ENCODE measurements around the gene CAND1. TPM values are rescaled to one million over a fixed set of nuclear protein-coding genes. Genes with fewer than 3 reads are reported as not detected.

Gene CAND1
- total and polyA plus RNA-seq, 9 of the 15 experiments (the other 6 are each of a cell fraction or from before 2014, with no cell fraction given), result 24.0 to 167 (median 77.5) TPM

GRCh38 chr12:67365131-67365530 lies 96.0 kb downstream of the CAND1 start:
- no TSS peak for BruUV-seq (replicated peaks)
- H3K9ac ChIP-seq (ENCODE audit: insufficient read depth in 1 of 2, low read depth in 2 of 2, low read length in 2 of 2), result no peak overlapping the region
- POLR2A ChIA-PET, result no interaction called here
- no peaks in the 10 kb centered on the region for H4K20me1 ChIP-seq (replicated peaks; ENCODE audit: control insufficient read depth, insufficient read depth, low read length)
- H3K36me3 ChIP-seq (ENCODE audit: control insufficient read depth, insufficient read depth, low read length), result no peaks in the 10 kb centered on the region
- no peak for FAIRE-seq
- H3K9me3 ChIP-seq (replicated peaks; ENCODE audit: control insufficient read depth, insufficient read depth, low read depth, low read length), result no peaks in the 10 kb centered on the region
- no peak overlapping the region for H2AFZ ChIP-seq (ENCODE audit: low read depth, low read length)
- no peak overlapping the region for H3K27ac ChIP-seq (ENCODE audit: extremely low read depth, low read depth, low read length)
- H3K9me1 ChIP-seq (ENCODE audit: control insufficient read depth, insufficient read depth, low read length), result no peaks in the 10 kb centered on the region
- H3K79me2 ChIP-seq (ENCODE audit: control insufficient read depth, insufficient read depth, low read length), result no peaks in the 10 kb centered on the region
- no peak overlapping the region for H3K4me3 ChIP-seq
- no peaks in the 10 kb centered on the region; a peak in 2 of 5 replicates for H3K27me3 ChIP-seq (ENCODE audit: control insufficient read depth in 2 of 2, insufficient read depth in 2 of 2, low read length in 2 of 2)
- intact Hi-C loops (cut with micrococcal nuclease), result no loop called here
- in situ Hi-C loops (cut with MboI), result no loop called here
- H3K4me1 ChIP-seq (replicated peaks in 1 of 2; ENCODE audit: control insufficient read depth in 2 of 2, insufficient read depth in 2 of 2, low read length in 2 of 2), result no peaks in the 10 kb centered on the region
- no peak for ATAC-seq
- CTCF ChIA-PET (ENCODE audit: low intra/inter-chr PET ratio), result no interaction called here
- no peak for DNase-seq (ENCODE audit: extremely low read depth in 1 of 4, low spot score in 3 of 4)
- no peak overlapping the region for H3K4me2 ChIP-seq (ENCODE audit: insufficient read depth, low read length)
- no peak for TF ChIP-seq ZBTB43 (CRISPR knock-in tag; IDR thresholded peaks at IDR 0.05)
- TF ChIP-seq TAL1 (IDR thresholded peaks at IDR 0.05), result no peak
- TF ChIP-seq SP2 (IDR thresholded peaks at IDR 0.05; ENCODE audit: extremely low read depth, low read depth, low read length, poor library complexity, severe bottlenecking), result no peak
- TF ChIP-seq NR0B1 (IDR thresholded peaks at IDR 0.05; ENCODE audit: partially characterized antibody), result no peak
- no peak for TF ChIP-seq E2F4 (CRISPR knock-in tag; IDR thresholded peaks at IDR 0.05; ENCODE audit: low read depth)
- no peak for TF ChIP-seq GABPA (tag; conservative IDR thresholded peaks at IDR 0.05; ENCODE audit: low read depth)
- TF ChIP-seq, protein P1, sequence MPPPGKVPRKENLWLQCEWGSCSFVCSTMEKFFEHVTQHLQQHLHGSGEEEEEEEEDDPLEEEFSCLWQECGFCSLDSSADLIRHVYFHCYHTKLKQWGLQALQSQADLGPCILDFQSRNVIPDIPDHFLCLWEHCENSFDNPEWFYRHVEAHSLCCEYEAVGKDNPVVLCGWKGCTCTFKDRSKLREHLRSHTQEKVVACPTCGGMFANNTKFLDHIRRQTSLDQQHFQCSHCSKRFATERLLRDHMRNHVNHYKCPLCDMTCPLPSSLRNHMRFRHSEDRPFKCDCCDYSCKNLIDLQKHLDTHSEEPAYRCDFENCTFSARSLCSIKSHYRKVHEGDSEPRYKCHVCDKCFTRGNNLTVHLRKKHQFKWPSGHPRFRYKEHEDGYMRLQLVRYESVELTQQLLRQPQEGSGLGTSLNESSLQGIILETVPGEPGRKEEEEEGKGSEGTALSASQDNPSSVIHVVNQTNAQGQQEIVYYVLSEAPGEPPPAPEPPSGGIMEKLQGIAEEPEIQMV (tag; conservative IDR thresholded peaks at IDR 0.05; ENCODE audit: low read depth), result no peak
- TF ChIP-seq CXXC5 (CRISPR knock-in tag; IDR thresholded peaks at IDR 0.05), result no peak
- no peak for TF ChIP-seq MXD1 (CRISPR knock-in tag; IDR thresholded peaks at IDR 0.05; ENCODE audit: borderline replicate concordance, poor library complexity, severe bottlenecking)
- no peak for TF ChIP-seq HNRNPL (IDR thresholded peaks at IDR 0.05; ENCODE audit: low read depth, low read length)
- TF ChIP-seq RBBP5 (IDR thresholded peaks at IDR 0.05; ENCODE audit: borderline replicate concordance, insufficient read depth, low read length, poor library complexity, severe bottlenecking), result no peak
- TF ChIP-seq HSF4 (CRISPR knock-in tag; IDR thresholded peaks at IDR 0.05; ENCODE audit: borderline replicate concordance), result no peak
- no peak for TF ChIP-seq POU5F1 (IDR thresholded peaks at IDR 0.05; ENCODE audit: borderline replicate concordance, low read depth, low read length, partially characterized antibody)
- TF ChIP-seq HLTF (IDR thresholded peaks at IDR 0.05), result no peak
- TF ChIP-seq ZBTB8A (IDR thresholded peaks at IDR 0.05; ENCODE audit: partially characterized antibody), result no peak
- no peak for TF ChIP-seq ZNF311 (CRISPR knock-in tag; IDR thresholded peaks at IDR 0.05)
- TF ChIP-seq HMG20B (CRISPR knock-in tag; IDR thresholded peaks at IDR 0.05), result no peak

Data from K562 (cell line).